Measurements from ENCODE around the gene SRP54. TPM values are rescaled to one million over a fixed set of nuclear protein-coding genes. Genes with fewer than 3 reads are reported as not detected.

Gene SRP54
- total and polyA plus RNA-seq, 2 of the 8 experiments (the other 6 are each of a cell fraction or from before 2014, with no cell fraction given), result 19.7 to 60.0 TPM

DNA sequence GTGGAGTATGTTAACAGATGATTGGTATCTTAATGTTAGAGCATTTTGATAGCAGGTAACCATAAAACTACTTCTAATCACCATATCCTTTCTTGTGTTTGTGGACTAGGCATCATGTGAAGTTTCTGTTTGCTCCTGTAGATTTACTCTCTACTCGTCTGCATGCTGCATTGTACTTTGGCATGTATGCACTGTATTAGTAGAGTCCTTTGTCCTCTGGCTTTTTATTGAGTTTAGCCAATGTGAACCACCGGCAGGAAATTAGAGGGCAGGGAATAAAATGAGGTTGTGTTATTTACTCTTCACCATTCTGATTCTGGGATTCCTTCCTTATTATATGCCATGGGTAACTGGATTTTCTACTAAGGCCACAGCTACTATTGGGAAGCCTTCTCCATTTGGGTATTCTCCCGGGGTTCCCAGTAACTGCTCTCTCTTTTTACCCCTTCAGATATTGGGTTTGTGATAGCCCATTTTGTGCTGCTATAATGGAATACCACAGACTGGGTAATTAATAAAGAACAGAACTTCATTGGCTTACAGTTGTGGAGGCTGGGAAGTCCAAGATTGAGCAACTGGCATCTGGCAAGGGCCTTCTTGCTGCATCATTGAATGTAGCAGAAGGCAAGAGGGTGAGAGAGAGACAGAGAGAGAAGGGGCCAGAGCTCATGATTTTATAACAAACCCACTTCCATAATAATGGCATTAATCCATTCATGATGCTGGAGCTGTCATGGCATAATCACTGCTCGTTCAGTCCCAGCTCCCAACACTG is 85.6 kb downstream of the SRP54 start:
- Histone ChIP-seq H2BK20ac (ENCODE audit: low read length) (no peak overlapping the region), H3K79me2 (ENCODE audit: control insufficient read depth in 1 of 2, insufficient read depth in 2 of 2, low read length in 2 of 2) (no peaks in the 10 kb centered on the region), H3K9ac (replicated peaks in 1 of 4; ENCODE audit: extremely low read depth in 1 of 4, low read depth in 3 of 4, low read length in 3 of 4) (no peak overlapping the region), H3K9me3 (ENCODE audit: insufficient read depth in 2 of 2, low read depth in 1 of 2, low read length in 1 of 2) (no peaks in the 10 kb centered on the region), H4K91ac (replicated peaks; ENCODE audit: insufficient read length, low read length) (no peak overlapping the region), H4K20me1 (replicated peaks in 1 of 2; ENCODE audit: control insufficient read depth in 1 of 2, insufficient read depth in 2 of 2, low read length in 2 of 2) (no peaks in the 10 kb centered on the region), H3K79me1 (ENCODE audit: low read depth, low read length) (no peaks in the 10 kb centered on the region), H2AK5ac (ENCODE audit: low read depth, low read length) (no peak overlapping the region), H2BK15ac (ENCODE audit: low read length) (no peak overlapping the region), H2AFZ (ENCODE audit: low read length) (no peak overlapping the region), H3K56ac (replicated peaks; ENCODE audit: insufficient read length, low read depth, low read length) (no peak overlapping the region), H3K4me1 (replicated peaks in 1 of 4; ENCODE audit: control insufficient read depth in 3 of 4, insufficient read depth in 4 of 4, low read length in 3 of 4) (no peaks in the 10 kb centered on the region), H2BK12ac (ENCODE audit: low read depth, low read length) (no peak overlapping the region), H4K8ac (ENCODE audit: extremely low read depth, insufficient read depth, low read length) (no peak overlapping the region), H3K27ac (ENCODE audit: low read depth, low read length) (no peak overlapping the region), H3K14ac (ENCODE audit: insufficient read length) (no peak overlapping the region), H2BK120ac (replicated peaks; ENCODE audit: low read depth, low read length) (no peak overlapping the region), H3K23ac (ENCODE audit: insufficient read length) (no peak overlapping the region), H2BK5ac (ENCODE audit: low read depth, low read length) (no peak overlapping the region), H3K4me3 (ENCODE audit: extremely low read depth in 1 of 4, insufficient read depth in 2 of 4, low read depth in 3 of 4, low read length in 4 of 4) (no peak overlapping the region), H3K36me3 (ENCODE audit: control insufficient read depth in 2 of 4, insufficient read depth in 4 of 4, low read length in 3 of 4) (peaks cover 0 to 7% (median 2%) of the 10 kb centered on the region in 4 experiments; a peak in 1 of 8 replicates), H3K4me2 (ENCODE audit: insufficient read depth in 1 of 2, low read depth in 2 of 2, low read length in 2 of 2) (no peak overlapping the region), H3K23me2 (ENCODE audit: low read depth, low read length) (no peaks in the 10 kb centered on the region), H3K18ac (ENCODE audit: extremely low read depth, low read length) (no peak overlapping the region), H3K27me3 (replicated peaks in 1 of 4; ENCODE audit: control insufficient read depth in 3 of 4, extremely low read depth in 1 of 4, insufficient read depth in 3 of 4, low read length in 3 of 4) (no peaks in the 10 kb centered on the region), H4K5ac (ENCODE audit: insufficient read length, low read depth, low read length) (no peak overlapping the region), H3K4ac (replicated peaks; ENCODE audit: insufficient read length, low read depth, low read length) (no peak overlapping the region)
- FAIRE-seq, result no peak
- CTCF ChIA-PET (ENCODE audit: partially characterized antibody), result no interaction called here
- 84% methylated on average over 4 of the region's 4 CpGs; no CpG with 5 or more reads in 1 of the 2 experiments for WGBS, 2 experiments (ENCODE audit: extremely low coverage in 1 of 2, insufficient coverage in 1 of 2, insufficient read length in 1 of 2, insufficient replicate concordance in 2 of 2, low coverage in 1 of 2, low lambda C conversion rate in 2 of 2, missing lambda C conversion rate in 1 of 2)
- POLR2A ChIA-PET (ENCODE audit: partially characterized antibody), result interaction anchor here (0.9 kb wide), 1 partner anchor 83 kb away, joined by 3 read pairs; no protein-coding TSS in a partner anchor
- no peak for DNase-seq (ENCODE audit: low read depth in 1 of 2, low spot score in 2 of 2)
- no peak for TF ChIP-seq YY1 (IDR thresholded peaks at IDR 0.05; ENCODE audit: low read depth, low read length)
- TF ChIP-seq POU5F1 (IDR thresholded peaks at IDR 0.05; ENCODE audit: low read depth, low read length), result no peak
- TF ChIP-seq CHD1 (IDR thresholded peaks at IDR 0.05; ENCODE audit: low read depth, low read length), result no peak
- TF ChIP-seq SAP30 (IDR thresholded peaks at IDR 0.05; ENCODE audit: insufficient read depth, insufficient replicate concordance, low read length), result no peak
- no peak for TF ChIP-seq CEBPB (IDR thresholded peaks at IDR 0.05; ENCODE audit: low read depth, low read length)
- TF ChIP-seq SIX5 (IDR thresholded peaks at IDR 0.05; ENCODE audit: low read depth, low read length), result no peak
- TF ChIP-seq CTBP2 (IDR thresholded peaks at IDR 0.05; ENCODE audit: borderline replicate concordance, insufficient read depth, insufficient read length, low read length), result no peak
- no peak for TF ChIP-seq TAF7 (optimal IDR thresholded peaks at IDR 0.05; ENCODE audit: borderline replicate concordance, low read depth, low read length)
- no peak for TF ChIP-seq BACH1 (IDR thresholded peaks at IDR 0.05; ENCODE audit: low read length)
- no peak for TF ChIP-seq CHD2 (IDR thresholded peaks at IDR 0.05; ENCODE audit: low read length)
- no peak for TF ChIP-seq JUND (IDR thresholded peaks at IDR 0.05; ENCODE audit: low read length)
- TF ChIP-seq KDM1A (IDR thresholded peaks at IDR 0.05; ENCODE audit: borderline replicate concordance, low read length), result no peak
- TF ChIP-seq PHF8 (conservative IDR thresholded peaks at IDR 0.05; ENCODE audit: low read depth, low read length), result no peak
- TF ChIP-seq SIN3A (conservative IDR thresholded peaks at IDR 0.05 in 1 of 2, IDR thresholded peaks at IDR 0.05 in 1 of 2; ENCODE audit: low read depth in 1 of 2, low read length in 2 of 2), result no peak

Measured in H1 (cell line).